DND-41 (cell line): ENCODE measurements around the gene MEOX1.

Source experiments
- ATAC-seq: fragments of 200-7000 bp; cut with Tn5 transposase; 3 replicates; pipeline ENCODE4 v1.9.1; 2021; ENCODE audit warnings: low read depth; ENCODE audit not compliant: insufficient read depth
- DNase-seq: peaks from one replicate; pipeline ENCODE4 v3.0.0-alpha.2; 2020
- H2AFZ ChIP-seq: 2 replicates; pipeline ENCODE4 v1.6.0; 2012; ENCODE audit warnings: low read depth, low read length
- H3K27ac ChIP-seq: 2 replicates; pipeline ENCODE4 v1.5.1; 2012; ENCODE audit warnings: low read length, inconsistent platforms
- H3K27me3 ChIP-seq: fragments of 200-600 bp; sonication (generic); 2 replicates; pipeline ENCODE4 v1.6.0; 2012; ENCODE audit warnings: low read length, mild to moderate bottlenecking, inconsistent platforms; ENCODE audit not compliant: insufficient read depth, poor library complexity
- H3K36me3 ChIP-seq: 2 replicates; pipeline ENCODE4 v1.5.1; 2012; ENCODE audit warnings: low read length, inconsistent platforms; ENCODE audit not compliant: insufficient read depth
- H3K4me1 ChIP-seq: 2 replicates; pipeline ENCODE4 v1.5.1; 2012; ENCODE audit warnings: mild to moderate bottlenecking, low read length; ENCODE audit not compliant: insufficient read depth
- H3K4me2 ChIP-seq: 2 replicates; pipeline ENCODE4 v1.6.0; 2012; ENCODE audit warnings: mild to moderate bottlenecking, moderate library complexity, low read length, inconsistent platforms; ENCODE audit not compliant: insufficient read depth
- H3K4me3 ChIP-seq, 2 experiments: fragments of 200-600 bp in 1 of 2; shearing (Covaris generic) in 1 of 2; 2 replicates each; pipeline ENCODE4 v1.5.1; 2012 to 2016; ENCODE audit warnings: inconsistent platforms in 2 of 2, low read length in 2 of 2, mild to moderate bottlenecking in 2 of 2, low read depth in 1 of 2, moderate library complexity in 1 of 2
- H3K79me2 ChIP-seq: 2 replicates; pipeline ENCODE4 v1.6.0; 2012; ENCODE audit warnings: low read length, inconsistent platforms; ENCODE audit not compliant: insufficient read depth
- H3K9ac ChIP-seq: 2 replicates; pipeline ENCODE4 v1.6.0; 2012; ENCODE audit warnings: low read depth, mild to moderate bottlenecking, inconsistent platforms, low read length, moderate library complexity
- H3K9me3 ChIP-seq: 2 replicates; pipeline ENCODE4 v1.5.1; 2012; ENCODE audit warnings: low read length, moderate library complexity, mild to moderate bottlenecking, inconsistent platforms; ENCODE audit not compliant: insufficient read depth, severe bottlenecking
- H4K20me1 ChIP-seq: 2 replicates; pipeline ENCODE4 v1.6.0; 2012; ENCODE audit warnings: low read length; ENCODE audit not compliant: insufficient read depth
- EZH2 ChIP-seq: IDR thresholded peaks from 3 replicates; pipeline ENCODE4 v1.6.1; 2012; ENCODE audit warnings: borderline replicate concordance, low read depth, mild to moderate bottlenecking, moderate library complexity, low read length, inconsistent platforms; ENCODE audit not compliant: severe bottlenecking
- TF ChIP-seq, protein P1 (sequence below): IDR thresholded peaks from 2 replicates; pipeline ENCODE4 v1.5.1; 2012; ENCODE audit warnings: borderline replicate concordance, low read length, moderate library complexity, mild to moderate bottlenecking; ENCODE audit not compliant: poor library complexity, severe bottlenecking; ENCODE audit errors: extremely low read depth

The MEOX1 gene

GRCh38 chr17:43591779-43592562, 69.8 kb downstream of the MEOX1 start:
- DNase-seq = no peak
- Histone ChIP-seq H3K4me2 (no peak overlapping the region), H3K79me2 (no peaks in the 10 kb centered on the region), H4K20me1 (no peaks in the 10 kb centered on the region), H2AFZ (no peak overlapping the region), H3K9ac (no peak overlapping the region), H3K4me3 (no peak overlapping the region), H3K27me3 (no peaks in the 10 kb centered on the region), H3K9me3 (no peaks in the 10 kb centered on the region), H3K36me3 (no peaks in the 10 kb centered on the region), H3K4me1 (no peaks in the 10 kb centered on the region), H3K27ac (no peak overlapping the region)
- ATAC-seq = no peak
- TF ChIP-seq EZH2 = no peak
- TF ChIP-seq, protein P1, sequence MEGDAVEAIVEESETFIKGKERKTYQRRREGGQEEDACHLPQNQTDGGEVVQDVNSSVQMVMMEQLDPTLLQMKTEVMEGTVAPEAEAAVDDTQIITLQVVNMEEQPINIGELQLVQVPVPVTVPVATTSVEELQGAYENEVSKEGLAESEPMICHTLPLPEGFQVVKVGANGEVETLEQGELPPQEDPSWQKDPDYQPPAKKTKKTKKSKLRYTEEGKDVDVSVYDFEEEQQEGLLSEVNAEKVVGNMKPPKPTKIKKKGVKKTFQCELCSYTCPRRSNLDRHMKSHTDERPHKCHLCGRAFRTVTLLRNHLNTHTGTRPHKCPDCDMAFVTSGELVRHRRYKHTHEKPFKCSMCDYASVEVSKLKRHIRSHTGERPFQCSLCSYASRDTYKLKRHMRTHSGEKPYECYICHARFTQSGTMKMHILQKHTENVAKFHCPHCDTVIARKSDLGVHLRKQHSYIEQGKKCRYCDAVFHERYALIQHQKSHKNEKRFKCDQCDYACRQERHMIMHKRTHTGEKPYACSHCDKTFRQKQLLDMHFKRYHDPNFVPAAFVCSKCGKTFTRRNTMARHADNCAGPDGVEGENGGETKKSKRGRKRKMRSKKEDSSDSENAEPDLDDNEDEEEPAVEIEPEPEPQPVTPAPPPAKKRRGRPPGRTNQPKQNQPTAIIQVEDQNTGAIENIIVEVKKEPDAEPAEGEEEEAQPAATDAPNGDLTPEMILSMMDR = no peak

DNA sequence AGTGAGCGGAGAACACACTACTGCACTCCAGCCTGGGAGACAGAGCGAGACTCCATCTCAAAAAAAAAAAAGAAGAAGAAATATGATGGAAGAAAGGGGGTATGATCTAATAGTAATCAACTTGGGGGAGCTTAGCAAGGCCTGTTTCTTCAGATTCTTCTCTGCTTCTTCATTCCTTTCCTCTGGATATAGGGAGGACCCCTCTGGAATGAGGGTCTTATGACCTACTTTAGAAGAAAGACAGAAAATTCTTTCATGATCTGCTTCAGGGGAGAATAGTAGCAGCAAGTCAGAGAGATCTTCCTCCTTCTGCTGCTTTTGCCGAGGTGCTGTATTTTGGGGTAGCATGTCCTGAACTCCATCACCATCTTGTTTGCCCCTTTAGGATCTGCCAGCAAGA, 70.7 kb downstream of the MEOX1 start:
- Histone ChIP-seq H3K27me3 (no peaks in the 10 kb centered on the region), H3K4me2 (no peak overlapping the region), H3K4me3 (no peak overlapping the region), H3K27ac (no peak overlapping the region), H4K20me1 (no peaks in the 10 kb centered on the region), H3K79me2 (no peaks in the 10 kb centered on the region), H3K36me3 (no peaks in the 10 kb centered on the region), H2AFZ (no peak overlapping the region), H3K4me1 (no peaks in the 10 kb centered on the region), H3K9me3 (no peaks in the 10 kb centered on the region), H3K9ac (no peak overlapping the region)
- TF ChIP-seq EZH2 = no peak
- TF ChIP-seq, protein P1 = no peak
- ATAC-seq = no peak
- DNase-seq = no peak
